Body of pancreas (tissue), 4 donors: ENCODE results near the gene USHBP1.

Source experiments
- CTCF ChIP-seq, 7 experiments: fragments of 450-650 bp in 4 of 7; fragments of 200-600 bp in 3 of 7; sonication (generic) in 3 of 7; IDR thresholded peaks; one replicate each; pipeline ENCODE4 v1.5.1; 2016 to 2019; ENCODE audit warnings: antibody characterized with exemption in 7 of 7
- POLR2A ChIP-seq, 3 donors: fragments of 450-650 bp; IDR thresholded peaks; one replicate each; pipeline ENCODE4 v1.6.1; 2016; ENCODE audit warnings: antibody characterized with exemption in 3 of 3, mild to moderate bottlenecking in 2 of 3

GRCh38 chr19:17229890-17230289 lies 34.7 kb downstream of the USHBP1 start:
- TF ChIP-seq POLR2A (IDR thresholded peaks at IDR 0.05) = no peak
- TF ChIP-seq CTCF (IDR thresholded peaks at IDR 0.05) = no peak
